KMS-11 (cell line): ENCODE data around the gene COL23A1.

Experiments used
- H2AFZ ChIP-seq: fragments of 200-600 bp; sonication (generic); 2 replicates; pipeline ENCODE4 v1.6.1; 2016; ENCODE audit warnings: antibody characterized with exemption, mixed run types, low read depth
- H3K27ac ChIP-seq: fragments of 200-600 bp; sonication (generic); 2 replicates; pipeline ENCODE4 v1.6.1; 2016; ENCODE audit warnings: mild to moderate bottlenecking, mixed run types
- H3K27me3 ChIP-seq: fragments of 200-600 bp; sonication (generic); 2 replicates; pipeline ENCODE4 v1.6.1; 2017; ENCODE audit warnings: mild to moderate bottlenecking, low read depth, mixed run types, moderate library complexity; ENCODE audit not compliant: insufficient read depth
- H3K36me3 ChIP-seq: fragments of 200-600 bp; sonication (generic); 2 replicates; pipeline ENCODE4 v1.6.1; 2017; ENCODE audit warnings: mild to moderate bottlenecking, mixed run types; ENCODE audit not compliant: insufficient read depth
- H3K4me1 ChIP-seq: fragments of 200-600 bp; sonication (generic); 2 replicates; pipeline ENCODE4 v1.6.1; 2016; ENCODE audit warnings: mild to moderate bottlenecking, low read depth, mixed run types; ENCODE audit not compliant: poor library complexity, severe bottlenecking
- H3K4me2 ChIP-seq: fragments of 200-600 bp; sonication (generic); 2 replicates; pipeline ENCODE4 v1.7.0; 2016; ENCODE audit warnings: mild to moderate bottlenecking, mixed run types
- H3K4me3 ChIP-seq: fragments of 200-600 bp; sonication (generic); IDR thresholded peaks from 2 replicates; pipeline ENCODE4 v1.6.1; 2017; ENCODE audit warnings: low read depth, low read length, mixed read lengths; ENCODE audit not compliant: insufficient read depth
- H3K79me2 ChIP-seq: fragments of 200-600 bp; sonication (generic); 2 replicates; pipeline ENCODE4 v1.6.1; 2016; ENCODE audit warnings: low read depth, mixed run types; ENCODE audit not compliant: insufficient read depth
- H3K9ac ChIP-seq: fragments of 200-600 bp; sonication (generic); 2 replicates; pipeline ENCODE4 v1.6.1; 2016; ENCODE audit warnings: mild to moderate bottlenecking, mixed run types
- H4K20me1 ChIP-seq: fragments of 200-600 bp; sonication (generic); 2 replicates; pipeline ENCODE4 v1.6.1; 2016; ENCODE audit warnings: mild to moderate bottlenecking, mixed run types; ENCODE audit not compliant: insufficient read depth
- TF ChIP-seq, protein P1 (sequence below): fragments of 200-600 bp; sonication (generic); conservative IDR thresholded peaks from 2 replicates; pipeline ENCODE4 v1.6.1; 2017; ENCODE audit warnings: low read depth, mild to moderate bottlenecking, antibody characterized with exemption, low read length, moderate library complexity, mixed read lengths

The COL23A1 gene

DNA sequence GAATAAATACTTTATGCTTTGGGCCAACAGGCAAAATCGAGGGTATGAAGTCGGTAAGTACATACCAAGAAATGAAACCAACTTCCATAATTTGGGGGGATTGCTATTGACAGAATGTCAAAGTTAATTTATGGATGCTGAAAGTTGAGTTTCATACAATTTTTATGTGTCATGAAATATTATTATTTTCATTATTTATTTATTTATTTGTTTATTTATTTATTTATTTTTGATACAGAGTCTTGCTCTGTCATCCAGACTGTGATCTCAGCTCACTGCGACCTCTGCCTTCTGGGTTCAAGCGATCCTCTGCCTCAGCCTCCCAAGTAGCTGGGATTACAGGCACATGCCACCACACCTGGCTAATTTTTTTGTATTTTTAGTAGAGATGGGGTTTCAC is 398.5 kb downstream of the COL23A1 start:
- Histone ChIP-seq H3K36me3 (no peaks in the 10 kb centered on the region), H4K20me1 (no peaks in the 10 kb centered on the region), H3K4me2 (no peak overlapping the region), H3K79me2 (no peaks in the 10 kb centered on the region), H3K4me3 (no peak overlapping the region), H3K27ac (no peak overlapping the region), H3K9ac (no peak overlapping the region), H3K4me1 (no peaks in the 10 kb centered on the region), H3K27me3 (no peaks in the 10 kb centered on the region), H2AFZ (no peak overlapping the region)
- TF ChIP-seq, protein P1, sequence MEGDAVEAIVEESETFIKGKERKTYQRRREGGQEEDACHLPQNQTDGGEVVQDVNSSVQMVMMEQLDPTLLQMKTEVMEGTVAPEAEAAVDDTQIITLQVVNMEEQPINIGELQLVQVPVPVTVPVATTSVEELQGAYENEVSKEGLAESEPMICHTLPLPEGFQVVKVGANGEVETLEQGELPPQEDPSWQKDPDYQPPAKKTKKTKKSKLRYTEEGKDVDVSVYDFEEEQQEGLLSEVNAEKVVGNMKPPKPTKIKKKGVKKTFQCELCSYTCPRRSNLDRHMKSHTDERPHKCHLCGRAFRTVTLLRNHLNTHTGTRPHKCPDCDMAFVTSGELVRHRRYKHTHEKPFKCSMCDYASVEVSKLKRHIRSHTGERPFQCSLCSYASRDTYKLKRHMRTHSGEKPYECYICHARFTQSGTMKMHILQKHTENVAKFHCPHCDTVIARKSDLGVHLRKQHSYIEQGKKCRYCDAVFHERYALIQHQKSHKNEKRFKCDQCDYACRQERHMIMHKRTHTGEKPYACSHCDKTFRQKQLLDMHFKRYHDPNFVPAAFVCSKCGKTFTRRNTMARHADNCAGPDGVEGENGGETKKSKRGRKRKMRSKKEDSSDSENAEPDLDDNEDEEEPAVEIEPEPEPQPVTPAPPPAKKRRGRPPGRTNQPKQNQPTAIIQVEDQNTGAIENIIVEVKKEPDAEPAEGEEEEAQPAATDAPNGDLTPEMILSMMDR, result no peak

DNA sequence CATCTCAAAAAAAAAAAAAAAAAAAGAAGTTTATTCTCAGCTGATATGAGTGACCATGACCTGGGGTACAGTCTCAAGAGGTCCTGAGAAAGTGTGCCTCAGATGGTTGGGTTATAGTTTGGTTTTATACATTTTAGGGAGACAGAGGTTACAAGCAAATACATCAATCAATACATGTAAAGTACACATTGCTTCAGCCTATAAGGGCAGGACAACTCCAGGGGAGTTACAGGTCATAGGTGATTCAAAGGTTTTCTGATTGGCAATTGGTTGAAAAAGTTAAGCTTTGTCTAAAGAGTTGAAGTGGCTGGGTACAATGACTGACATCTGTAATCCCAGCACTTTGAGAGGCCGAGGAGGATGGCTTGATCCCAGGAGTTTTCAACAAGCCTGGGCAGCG is 400.8 kb downstream of the COL23A1 start:
- H2AFZ ChIP-seq, result no peak overlapping the region
- H3K79me2 ChIP-seq, result no peaks in the 10 kb centered on the region
- no peak overlapping the region for H3K27ac ChIP-seq
- no peak overlapping the region for H3K4me3 ChIP-seq
- H4K20me1 ChIP-seq, result no peaks in the 10 kb centered on the region
- no peaks in the 10 kb centered on the region for H3K27me3 ChIP-seq
- no peak overlapping the region for H3K9ac ChIP-seq
- TF ChIP-seq, protein P1, result no peak
- no peaks in the 10 kb centered on the region for H3K4me1 ChIP-seq
- no peak overlapping the region for H3K4me2 ChIP-seq
- no peaks in the 10 kb centered on the region for H3K36me3 ChIP-seq
